Forelimb muscle (tissue), 1 donor: ENCODE measurements around the gene GSPT2. TPM values are rescaled to one million over a fixed set of nuclear protein-coding genes. Genes with fewer than 3 reads are reported as not detected.
"Not testable (repeated sequence)": the region's sequence is repeated elsewhere in the genome, so short reads cannot be mapped to it uniquely, and the experiment has no call there.

ENCODE experiments used
- DNase-seq: peaks from one replicate; pipeline ENCODE4 v3.0.0-alpha.2; 2013; ENCODE audit warnings: low read depth
- polyA plus RNA-seq: library from polyadenylated mRNA; unstranded; fragments of 120-200 nt; gene quantifications from one replicate; pipeline ENCODE4 v1.2.1, GENCODE V29; 2013; ENCODE audit not compliant: insufficient read length

Gene GSPT2
- 8.0 TPM for polyA plus RNA-seq

DNA sequence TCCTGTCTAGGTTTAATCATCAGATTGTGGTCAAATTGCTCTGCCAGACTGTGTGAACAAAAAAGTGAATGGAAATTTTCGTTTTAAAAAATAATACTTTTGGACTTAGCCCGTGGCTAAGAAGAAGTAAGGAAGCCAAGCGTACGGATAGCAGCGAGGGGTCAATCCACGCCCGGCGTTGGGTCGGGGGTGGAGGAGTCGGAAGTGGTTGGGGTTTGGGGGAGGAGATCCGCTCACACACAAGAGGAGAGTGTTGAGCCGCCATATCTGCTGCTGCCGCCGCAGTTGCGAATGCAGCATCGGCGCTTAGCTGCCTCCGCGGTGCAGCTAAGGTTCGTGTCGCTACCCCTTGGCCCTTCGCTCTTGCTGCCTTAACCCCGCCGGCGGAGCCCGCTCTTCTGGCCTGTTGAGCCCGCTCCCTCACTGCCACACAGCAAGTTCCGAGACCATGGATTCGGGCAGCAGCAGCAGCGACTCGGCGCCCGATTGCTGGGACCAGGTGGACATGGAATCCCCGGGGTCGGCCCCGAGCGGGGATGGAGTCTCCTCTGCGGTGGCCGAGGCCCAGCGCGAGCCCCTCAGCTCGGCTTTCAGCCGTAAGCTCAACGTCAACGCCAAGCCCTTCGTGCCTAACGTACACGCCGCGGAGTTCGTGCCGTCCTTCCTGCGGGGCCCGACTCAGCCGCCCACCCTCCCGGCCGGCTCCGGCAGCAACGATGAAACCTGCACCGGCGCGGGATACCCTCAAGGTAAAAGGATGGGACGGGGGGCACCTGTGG is at the start of gene GSPT2:
Gene GSPT2 (plus strand): TSS at position 264 of the 779 bp plus-strand sequence. CDS start 185 bp downstream, at position 449.
- peak; percentile 25 for DNase-seq

- DNase-seq: no peak
Measured at GRCh38 chrX:51694254-51694653, 49.0 kb upstream of the GSPT2 start.

DNA sequence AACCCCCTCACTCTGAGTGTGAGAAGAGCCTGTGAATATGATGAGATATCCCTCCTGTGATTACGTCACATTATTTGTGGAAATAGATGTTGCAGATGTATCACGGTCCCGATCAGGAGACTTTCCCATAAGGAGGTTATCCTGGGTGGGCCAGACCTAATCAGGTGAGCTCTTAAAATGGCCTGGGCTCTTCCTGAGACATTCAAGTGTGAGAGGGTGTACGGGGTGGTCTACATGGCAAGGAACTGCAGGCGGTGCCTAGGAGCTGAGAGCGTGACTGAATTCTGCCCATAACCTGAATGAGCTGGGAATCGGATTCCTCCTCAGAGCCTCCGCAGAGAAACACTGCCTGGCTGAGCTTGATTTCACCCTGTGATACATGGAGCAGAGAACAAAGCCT is 45.8 kb upstream of the GSPT2 start:
- DNase-seq: no peak

GRCh38 chrX:51710277-51711164 is 32.7 kb upstream of the GSPT2 start, which contains the start of gene CENPVL1:
TSS of gene CENPVL1 (plus strand) at chrX:51710512. CDS start at chrX:51710512, 0 bp downstream.
- not testable (repeated sequence) for DNase-seq

DNA sequence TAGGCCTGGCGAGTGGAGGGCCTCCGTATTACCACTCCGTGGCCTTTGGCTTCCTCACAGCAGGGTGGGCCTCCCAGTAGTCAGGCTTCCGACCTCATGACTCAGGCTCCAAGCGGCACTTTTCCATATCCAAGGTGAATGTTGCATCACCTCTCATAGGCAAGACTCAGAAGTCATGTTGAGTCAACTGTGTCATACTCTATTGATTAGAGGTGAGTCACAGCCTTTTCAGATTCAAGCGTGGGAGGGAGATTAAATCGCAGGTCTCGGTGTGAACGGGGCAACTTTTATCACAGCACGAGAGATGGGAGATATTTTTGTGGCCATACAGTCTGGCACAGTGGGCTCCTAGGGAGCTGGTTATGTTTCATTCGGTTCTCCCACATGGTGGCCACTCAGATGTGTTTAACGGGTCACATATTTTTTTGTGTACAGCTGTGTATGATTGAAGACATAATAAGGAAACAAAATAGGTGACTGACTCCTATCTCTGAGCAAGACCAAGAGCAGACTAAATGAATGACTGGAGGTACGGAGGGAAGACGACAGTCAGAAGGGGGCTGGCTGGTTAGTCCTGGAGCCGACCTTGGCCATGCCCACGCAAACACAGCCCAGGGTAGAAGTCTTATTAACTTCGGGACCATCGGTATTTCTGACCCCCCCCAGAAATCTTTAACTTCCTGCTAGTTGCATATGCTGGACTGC is 30.1 kb upstream of the GSPT2 start:
- not testable (repeated sequence) for DNase-seq

GRCh38 chrX:51728202-51728601 is 15.0 kb upstream of the GSPT2 start:
- no peak for DNase-seq

GRCh38 chrX:51737091-51737490 is 6.2 kb upstream of the GSPT2 start:
- DNase-seq: no peak

GRCh38 chrX:51742586-51742985 is 656 bp upstream of the GSPT2 start:
- DNase-seq: no peak

DNA sequence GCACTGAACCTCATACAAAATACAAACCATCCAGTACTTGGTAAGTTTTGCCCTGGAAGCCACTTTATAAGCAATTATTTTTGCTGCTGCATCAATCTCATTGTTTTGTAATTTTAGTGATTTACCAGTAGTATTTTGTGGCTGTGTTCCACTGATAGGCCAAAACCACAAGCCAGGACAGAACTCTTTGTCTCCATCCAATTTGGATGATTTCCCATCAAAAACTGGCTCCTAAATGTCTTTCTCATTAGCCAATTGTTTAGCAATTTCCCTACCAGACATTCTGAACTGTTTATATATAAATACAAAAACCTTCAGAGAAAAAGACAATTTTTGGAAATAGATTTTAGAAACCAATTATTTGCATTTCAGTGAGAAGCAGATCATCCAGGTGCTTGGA is 4.4 kb downstream of the GSPT2 start:
- no peak for DNase-seq

- no peak for DNase-seq
Measured at GRCh38 chrX:51759055-51759839, 16.0 kb downstream of the GSPT2 start.

DNA sequence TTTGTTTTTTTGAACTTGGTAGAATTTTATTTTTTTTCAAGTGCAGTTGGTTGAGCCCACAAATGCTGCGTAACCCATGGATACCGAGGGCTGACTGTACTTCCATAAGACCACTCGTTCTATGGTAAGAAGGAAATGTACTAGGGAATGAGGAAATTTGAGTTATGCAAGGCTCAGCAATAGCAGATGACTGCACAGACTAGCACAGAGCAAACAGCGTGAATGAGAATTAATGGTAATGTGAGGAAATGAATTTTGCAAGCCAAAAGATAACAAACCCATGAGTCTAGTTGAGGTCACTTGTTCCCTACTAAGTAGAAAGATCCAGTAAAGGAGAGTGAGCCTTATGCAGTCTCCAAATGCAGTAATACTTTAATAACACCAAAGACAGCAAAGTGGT is 17.4 kb downstream of the GSPT2 start:
- no peak for DNase-seq

GRCh38 chrX:51766546-51766945 is 23.3 kb downstream of the GSPT2 start:
- no peak for DNase-seq

GRCh38 chrX:51776851-51777250 is 33.6 kb downstream of the GSPT2 start:
- no peak for DNase-seq

- no peak for DNase-seq
Measured at GRCh38 chrX:51779306-51779705, 36.1 kb downstream of the GSPT2 start.

- DNase-seq: no peak
Measured at GRCh38 chrX:51795136-51795535, 51.9 kb downstream of the GSPT2 start.

Other genes with a start within 250 kb of the GSPT2 start
- gene NUDT11, start 246.8 kb upstream of the GSPT2 start, polyA plus RNA-seq: 3.8 TPM
- not detected for gene CENPVL3, start 124.5 kb upstream of the GSPT2 start, polyA plus RNA-seq
- not detected for gene CENPVL2, start 60.6 kb upstream of the GSPT2 start, polyA plus RNA-seq
- gene CENPVL1, start 32.9 kb upstream of the GSPT2 start, polyA plus RNA-seq: not detected
- gene MAGED1, start 150.2 kb downstream of the GSPT2 start, polyA plus RNA-seq: 251 TPM